ENCODE data around the gene NFIA.

NFIA gene

DNA sequence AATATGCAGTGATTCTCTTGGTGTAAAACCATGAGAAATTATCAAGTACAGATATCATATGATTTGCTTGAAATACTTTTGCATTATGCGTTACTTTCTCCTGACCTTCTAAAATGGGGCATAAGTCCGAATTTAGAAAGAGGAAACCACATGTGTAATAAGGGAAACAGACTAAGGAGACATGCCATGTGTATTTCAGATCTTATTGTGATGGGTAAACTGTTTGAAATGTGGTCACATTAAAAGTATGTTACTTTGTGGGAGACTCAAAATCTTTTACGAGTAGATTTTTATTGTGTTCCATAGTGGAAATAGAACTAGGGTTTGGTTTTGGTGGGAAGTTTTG is 173.0 kb downstream of the NFIA start:
- TF ChIP-seq CTCF (IDR thresholded peaks at IDR 0.05; ENCODE audit: low read depth, low read length, missing control alignments): no peak
- no peak for DNase-seq
- Histone ChIP-seq H3K36me3 (replicated peaks) (no peaks in the 10 kb centered on the region), H3K4me3 (ENCODE audit: low read depth, low read length) (no peak overlapping the region), H3K27ac (peak overlapping the region; percentile 33), H3K27me3 (replicated peaks) (no peaks in the 10 kb centered on the region)
- in situ Hi-C loops (cut with HindIII; ENCODE audit: low pct_ligation_motif_present, low sequenced_read_pairs): no loop called here

- no peak overlapping the region for H3K4me3 ChIP-seq (ENCODE audit: low read depth, low read length)
- H3K27me3 ChIP-seq (replicated peaks): no peaks in the 10 kb centered on the region
- no peak for TF ChIP-seq CTCF (IDR thresholded peaks at IDR 0.05; ENCODE audit: low read depth, low read length, missing control alignments)
- in situ Hi-C loops (cut with HindIII; ENCODE audit: low pct_ligation_motif_present, low sequenced_read_pairs): no loop called here
- H3K36me3 ChIP-seq (replicated peaks): no peaks in the 10 kb centered on the region
- no peak overlapping the region for H3K27ac ChIP-seq
- no peak for DNase-seq
Observed at GRCh38 chr1:61259379-61260148, 177.2 kb downstream of the NFIA start.

GRCh38 chr1:61260171-61260570 is 177.8 kb downstream of the NFIA start:
- TF ChIP-seq CTCF (IDR thresholded peaks at IDR 0.05; ENCODE audit: low read depth, low read length, missing control alignments): no peak

DNA sequence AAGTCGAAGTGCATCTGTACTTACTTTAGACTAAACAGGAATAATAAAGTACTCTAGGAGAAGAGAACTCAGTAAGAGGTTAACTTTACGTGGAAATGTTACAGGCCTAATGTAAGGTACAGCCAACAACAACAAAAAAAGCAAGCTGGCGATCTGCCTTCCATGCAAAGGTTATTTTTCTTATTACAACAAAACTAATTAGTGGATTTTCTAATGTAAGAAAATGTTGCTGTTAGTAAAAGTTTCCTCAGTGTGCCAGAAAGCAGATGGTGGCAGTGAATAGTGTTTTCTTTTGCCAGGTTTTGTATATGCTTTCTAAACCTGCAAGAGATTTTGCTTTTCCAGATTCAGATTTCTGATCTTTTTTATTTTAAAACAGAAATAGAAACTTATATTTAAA is 179.2 kb downstream of the NFIA start:
- TF ChIP-seq CTCF (IDR thresholded peaks at IDR 0.05; ENCODE audit: low read depth, low read length, missing control alignments): no peak
- no peak overlapping the region for H3K4me3 ChIP-seq (ENCODE audit: low read depth, low read length)
- in situ Hi-C loops (cut with HindIII; ENCODE audit: low pct_ligation_motif_present, low sequenced_read_pairs): no loop called here
- no peaks in the 10 kb centered on the region for H3K36me3 ChIP-seq (replicated peaks)
- no peak overlapping the region for H3K27ac ChIP-seq
- no peak for DNase-seq
- no peaks in the 10 kb centered on the region for H3K27me3 ChIP-seq (replicated peaks)

More at GRCh38 chr1:61260171-61260570, 177.8 kb downstream of the NFIA start:
- Histone ChIP-seq H3K27me3 (replicated peaks) (no peaks in the 10 kb centered on the region), H3K36me3 (replicated peaks) (no peaks in the 10 kb centered on the region), H3K4me3 (ENCODE audit: low read depth, low read length) (no peak overlapping the region), H3K27ac (no peak overlapping the region)
- in situ Hi-C loops (cut with HindIII; ENCODE audit: low pct_ligation_motif_present, low sequenced_read_pairs): no loop called here
- DNase-seq: no peak

DNA sequence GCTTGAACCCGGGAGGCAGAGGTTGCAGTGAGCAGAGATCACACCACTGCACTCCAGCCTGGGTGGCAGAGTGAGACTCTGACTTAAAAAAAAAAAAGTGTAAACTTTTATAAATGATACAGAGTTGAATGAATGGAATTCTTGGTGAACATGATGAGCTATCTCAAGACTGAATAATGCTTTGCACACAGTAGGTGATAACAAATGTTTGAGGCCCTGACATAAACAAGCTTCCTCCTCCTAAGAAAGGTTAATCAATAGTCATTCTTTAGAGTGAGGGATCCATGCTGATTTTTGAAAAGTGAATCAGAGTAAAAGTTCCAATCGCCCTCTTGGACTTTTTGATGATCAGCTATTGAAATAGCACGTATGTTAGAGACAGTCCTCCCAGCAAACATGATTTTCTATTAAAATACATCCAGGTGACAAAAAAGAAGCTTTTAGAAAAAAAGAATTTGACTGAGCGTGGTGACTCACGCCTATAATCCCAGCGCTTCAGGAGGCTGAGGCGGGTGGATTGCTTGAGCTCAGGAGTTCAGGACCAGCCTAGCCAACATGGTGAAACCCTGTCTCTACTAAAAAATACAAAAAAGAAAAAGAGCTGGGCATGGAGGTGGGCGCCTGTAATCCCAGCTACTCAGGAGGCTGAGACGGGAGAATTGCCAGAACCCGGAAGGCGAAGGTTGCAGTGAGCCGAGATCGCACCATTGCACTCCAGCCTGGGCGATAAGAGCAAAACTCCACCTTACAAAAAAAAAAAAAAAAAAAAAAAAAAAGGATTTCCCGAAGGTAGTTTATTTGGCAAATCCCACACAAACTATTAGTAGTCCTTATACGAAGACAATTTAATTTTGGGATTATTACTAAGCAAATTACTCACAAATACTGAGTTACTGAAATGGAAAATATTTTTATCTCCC is 181.8 kb downstream of the NFIA start:
- H3K36me3 ChIP-seq (replicated peaks): no peaks in the 10 kb centered on the region
- no peak overlapping the region for H3K27ac ChIP-seq
- no peak for TF ChIP-seq CTCF (IDR thresholded peaks at IDR 0.05; ENCODE audit: low read depth, low read length, missing control alignments)
- H3K4me3 ChIP-seq (ENCODE audit: low read depth, low read length): no peak overlapping the region
- no peak for DNase-seq
- H3K27me3 ChIP-seq (replicated peaks): no peaks in the 10 kb centered on the region
- in situ Hi-C loops (cut with HindIII; ENCODE audit: low pct_ligation_motif_present, low sequenced_read_pairs): no loop called here
